HG03354 (cell line): Measurements from ENCODE around the gene TRMT2A.

Source experiments
- ATAC-seq: cut with Tn5 transposase; IDR thresholded peaks from one replicate; pipeline ENCODE4 v1.9.1; 2021; ENCODE audit warnings: mild to moderate bottlenecking; ENCODE audit not compliant: unreplicated experiment, poor library complexity, severe bottlenecking

Gene TRMT2A

GRCh38 chr22:20124083-20124787 is 7.2 kb upstream of the TRMT2A start:
- no peak for ATAC-seq

GRCh38 chr22:20123366-20124082 is 6.5 kb upstream of the TRMT2A start:
- ATAC-seq: no peak

- no peak for ATAC-seq
These were observed 4.9 kb upstream of the TRMT2A start for GRCh38 chr22:20121856-20122415.

DNA sequence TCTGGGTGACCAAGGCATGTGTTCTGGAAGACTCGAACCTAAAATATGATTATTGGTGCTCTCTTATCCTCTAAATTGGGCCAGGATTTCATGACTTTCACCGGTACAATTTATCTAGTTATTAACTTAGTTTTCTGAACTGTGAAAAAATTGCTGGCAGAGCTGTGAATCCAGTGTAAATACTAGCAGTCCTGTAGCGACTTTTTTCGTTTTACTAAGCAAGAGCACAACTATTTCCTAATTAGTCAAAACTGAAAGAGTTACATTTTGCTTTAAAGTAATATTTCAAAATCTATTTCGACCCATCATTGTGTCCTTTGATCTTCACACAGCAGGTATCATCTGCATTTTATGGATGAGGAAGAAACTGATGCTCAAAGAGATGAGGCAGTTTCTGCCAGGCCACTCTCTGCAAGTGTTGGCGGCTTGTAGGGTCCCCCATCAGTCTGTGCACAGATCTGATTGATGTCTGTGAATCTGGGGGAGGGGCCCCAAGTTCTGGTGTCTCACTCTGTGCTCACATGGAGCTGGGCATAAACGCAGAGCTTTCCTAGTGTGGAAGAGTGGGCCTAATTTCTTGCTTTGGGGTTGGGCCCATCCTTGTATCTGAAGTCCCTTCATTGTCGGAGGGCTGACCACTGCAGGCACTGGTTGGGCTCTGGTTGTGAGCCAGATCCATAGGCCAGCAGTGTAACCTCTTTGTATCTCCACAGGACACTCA is 1.4 kb upstream of the TRMT2A start:
- ATAC-seq: no peak

- ATAC-seq: peak; percentile 28
These were observed 740 bp upstream of the TRMT2A start for GRCh38 chr22:20117633-20118299.

- ATAC-seq: no peak
These were observed 563 bp downstream of the TRMT2A start for GRCh38 chr22:20116376-20116950.

DNA sequence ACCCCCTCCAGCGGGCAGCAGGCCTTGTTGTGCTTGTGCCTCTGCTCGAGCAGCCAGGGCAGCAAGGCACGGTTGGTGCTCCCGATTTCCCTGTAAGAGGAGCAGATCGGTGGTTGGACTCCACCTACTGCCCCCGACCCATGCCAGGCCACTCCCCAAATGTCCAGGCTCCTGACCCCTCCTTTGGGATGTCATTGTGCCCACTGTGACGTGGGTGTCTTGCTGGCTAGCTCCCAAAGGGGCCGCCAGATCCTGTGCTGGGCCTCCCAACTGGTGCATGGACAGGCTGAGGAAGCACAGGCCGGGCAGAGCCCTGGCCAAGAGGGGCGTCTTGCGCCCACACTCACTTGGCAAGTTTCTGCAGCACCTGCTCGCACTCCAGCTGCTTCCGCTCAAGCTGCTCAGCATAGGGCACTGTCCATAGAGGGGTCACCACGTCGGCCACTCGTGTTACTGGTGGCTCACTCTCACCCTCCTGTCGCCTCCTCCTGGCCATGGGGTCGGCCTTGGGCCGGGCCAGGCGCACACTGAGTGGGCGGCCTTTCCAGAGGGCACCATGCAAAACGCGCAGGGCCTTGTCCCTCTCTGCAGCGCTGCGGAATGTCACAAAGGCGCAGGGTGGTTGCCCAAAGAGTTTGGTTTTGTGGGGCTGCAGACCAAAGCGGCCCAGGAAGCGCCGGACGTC is 1.2 kb downstream of the TRMT2A start, which contains the start of gene RANBP1:
TSS of gene RANBP1 (plus strand) at position 414 of the 685 bp plus-strand sequence. CDS start at position 495, 81 bp downstream.
- ATAC-seq: no peak

- no peak for ATAC-seq
These were observed 2.2 kb downstream of the TRMT2A start for GRCh38 chr22:20114506-20115475.

DNA sequence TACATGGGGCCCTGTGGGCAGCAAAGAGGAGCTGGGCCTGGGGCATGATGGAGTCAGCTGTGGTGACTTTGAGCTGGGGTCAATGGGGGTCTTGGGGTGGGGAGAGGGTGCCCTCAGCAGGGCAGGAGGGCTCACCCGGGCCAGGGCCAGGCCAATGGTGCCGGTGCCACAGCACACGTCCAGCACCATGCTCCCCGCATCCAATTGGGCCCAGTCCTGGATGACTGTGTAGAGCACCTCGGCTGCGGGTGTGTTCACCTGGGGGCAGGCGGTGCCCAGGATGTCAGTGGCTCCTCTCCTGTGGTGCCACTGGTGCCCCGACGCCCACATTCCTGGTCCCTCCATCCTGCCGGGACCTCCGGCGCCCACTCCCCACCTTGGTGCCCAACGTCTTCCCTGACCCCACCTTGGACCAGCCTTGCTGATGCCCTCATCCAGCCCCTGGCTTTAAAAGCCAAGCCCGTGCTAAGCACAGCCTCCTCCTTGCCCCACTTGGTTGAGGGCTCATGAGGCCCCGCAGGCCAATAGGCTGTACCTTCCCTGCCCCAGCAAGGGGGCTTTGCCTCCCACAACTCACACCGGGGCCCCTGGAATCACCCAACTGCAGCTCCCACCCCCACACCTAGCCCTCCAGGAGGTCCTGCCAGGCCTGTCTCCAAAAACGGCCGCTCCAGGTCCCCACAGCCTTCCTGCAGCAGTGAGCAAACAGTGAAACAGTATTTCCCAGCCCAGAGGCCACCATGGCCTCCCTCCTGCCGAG is 3.3 kb downstream of the TRMT2A start:
- no peak for ATAC-seq

- ATAC-seq: no peak
These were observed 4.2 kb downstream of the TRMT2A start for GRCh38 chr22:20112623-20113511.

- ATAC-seq: no peak
These were observed 5.1 kb downstream of the TRMT2A start for GRCh38 chr22:20111689-20112622.

DNA sequence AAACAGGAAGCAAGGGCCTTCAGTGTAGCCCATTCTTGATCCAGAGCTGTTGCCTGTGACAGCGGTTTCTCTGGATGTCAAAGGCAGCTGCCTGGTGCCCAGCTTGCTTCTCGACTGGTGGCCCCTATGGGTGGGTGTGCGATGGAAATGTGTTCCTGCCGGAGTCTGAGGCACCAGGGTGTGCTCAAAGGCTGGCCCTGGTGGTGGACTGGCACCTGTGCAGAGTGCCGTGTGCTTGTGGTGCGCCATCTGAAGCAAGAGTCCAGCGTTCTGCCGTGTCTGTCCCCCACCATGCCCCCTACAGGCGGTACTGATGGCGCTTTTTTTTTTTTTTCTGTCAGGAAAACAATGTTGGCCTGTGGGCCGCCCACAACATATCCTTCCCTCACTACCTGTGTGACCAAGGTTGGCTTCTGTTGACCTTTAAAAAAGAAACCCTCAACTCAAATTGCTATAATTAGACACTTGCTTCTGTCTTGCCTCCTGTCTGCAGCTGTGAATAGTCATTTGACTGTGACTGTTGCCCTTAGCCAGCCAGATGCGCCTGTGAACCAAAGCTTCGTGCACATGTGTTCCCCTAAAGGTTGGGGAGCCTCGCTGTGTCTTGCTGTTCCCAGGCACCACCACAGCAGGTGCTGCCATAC is 5.9 kb downstream of the TRMT2A start:
- ATAC-seq: no peak

GRCh38 chr22:20110359-20110985 is 6.6 kb downstream of the TRMT2A start:
- no peak for ATAC-seq
